ENCODE data around the gene SCAP.

Gene SCAP

GRCh38 chr3:47398228-47398627, 77.5 kb downstream of the SCAP start:
- no peak overlapping the region for H3K9ac ChIP-seq
- no peak for TF ChIP-seq CTCF (IDR thresholded peaks at IDR 0.05)
- H3K79me2 ChIP-seq, result peaks cover 42% of the 10 kb centered on the region
- no peaks in the 10 kb centered on the region for H3K27me3 ChIP-seq (ENCODE audit: control insufficient read depth, insufficient read depth, low read length)
- peaks cover 30% of the 10 kb centered on the region for H3K4me1 ChIP-seq
- H3K36me3 ChIP-seq (ENCODE audit: control insufficient read depth, insufficient read depth, low read length), result no peaks in the 10 kb centered on the region
- H3K27ac ChIP-seq, result no peak overlapping the region
- no peak overlapping the region for H3K4me3 ChIP-seq (ENCODE audit: low read depth, low read length)
- H3K4me2 ChIP-seq (ENCODE audit: low read length), result no peak overlapping the region
- H2AFZ ChIP-seq, result no peak overlapping the region
- no peaks in the 10 kb centered on the region for H3K9me3 ChIP-seq (ENCODE audit: control insufficient read depth, low read length)

- peak overlapping the region; percentile 77 for H3K27ac ChIP-seq
- no peak overlapping the region for H3K9ac ChIP-seq
- H2AFZ ChIP-seq, result no peak overlapping the region
- H3K27me3 ChIP-seq (ENCODE audit: control insufficient read depth, insufficient read depth, low read length), result no peaks in the 10 kb centered on the region
- H3K36me3 ChIP-seq (ENCODE audit: control insufficient read depth, insufficient read depth, low read length), result no peaks in the 10 kb centered on the region
- H3K4me1 ChIP-seq, result peaks cover 41% of the 10 kb centered on the region
- H3K4me2 ChIP-seq (ENCODE audit: low read length), result peak overlapping the region; percentile 32
- no peak for TF ChIP-seq CTCF (IDR thresholded peaks at IDR 0.05)
- H3K4me3 ChIP-seq (ENCODE audit: low read depth, low read length), result peak overlapping the region; percentile 37
- no peaks in the 10 kb centered on the region for H3K9me3 ChIP-seq (ENCODE audit: control insufficient read depth, low read length)
- peaks cover 55% of the 10 kb centered on the region for H3K79me2 ChIP-seq
These were observed 80.9 kb downstream of the SCAP start for GRCh38 chr3:47394881-47395280.

- Histone ChIP-seq H3K27me3 (ENCODE audit: control insufficient read depth, insufficient read depth, low read length) (no peaks in the 10 kb centered on the region), H3K9me3 (ENCODE audit: control insufficient read depth, low read length) (no peaks in the 10 kb centered on the region), H3K27ac (peak overlapping the region; percentile 77), H2AFZ (no peak overlapping the region), H3K79me2 (peaks cover 55% of the 10 kb centered on the region), H3K36me3 (ENCODE audit: control insufficient read depth, insufficient read depth, low read length) (no peaks in the 10 kb centered on the region), H3K4me3 (ENCODE audit: low read depth, low read length) (peak overlapping the region; percentile 37), H3K4me2 (ENCODE audit: low read length) (peak overlapping the region; percentile 32), H3K4me1 (peaks cover 41% of the 10 kb centered on the region), H3K9ac (no peak overlapping the region)
- no peak for TF ChIP-seq CTCF (IDR thresholded peaks at IDR 0.05)
These were observed 81.4 kb downstream of the SCAP start for GRCh38 chr3:47394140-47394870.

- Histone ChIP-seq H3K27ac (peak overlapping the region; percentile 77), H3K36me3 (ENCODE audit: control insufficient read depth, insufficient read depth, low read length) (no peaks in the 10 kb centered on the region), H3K27me3 (ENCODE audit: control insufficient read depth, insufficient read depth, low read length) (no peaks in the 10 kb centered on the region), H3K9me3 (ENCODE audit: control insufficient read depth, low read length) (no peaks in the 10 kb centered on the region), H3K4me2 (ENCODE audit: low read length) (no peak overlapping the region), H2AFZ (no peak overlapping the region), H3K9ac (no peak overlapping the region), H3K79me2 (peaks cover 65% of the 10 kb centered on the region), H3K4me1 (peaks cover 41% of the 10 kb centered on the region), H3K4me3 (ENCODE audit: low read depth, low read length) (no peak overlapping the region)
- no peak for TF ChIP-seq CTCF (IDR thresholded peaks at IDR 0.05)
These were observed 82.8 kb downstream of the SCAP start for GRCh38 chr3:47392933-47393332.

- Histone ChIP-seq H3K36me3 (ENCODE audit: control insufficient read depth, insufficient read depth, low read length) (no peaks in the 10 kb centered on the region), H3K9me3 (ENCODE audit: control insufficient read depth, low read length) (no peaks in the 10 kb centered on the region), H3K4me3 (ENCODE audit: low read depth, low read length) (no peak overlapping the region), H3K27ac (peak overlapping the region; percentile 78), H3K4me1 (peaks cover 29% of the 10 kb centered on the region), H3K4me2 (ENCODE audit: low read length) (peak overlapping the region; percentile 27), H3K79me2 (peaks cover 50% of the 10 kb centered on the region), H2AFZ (no peak overlapping the region), H3K27me3 (ENCODE audit: control insufficient read depth, insufficient read depth, low read length) (no peaks in the 10 kb centered on the region), H3K9ac (no peak overlapping the region)
- no peak for TF ChIP-seq CTCF (IDR thresholded peaks at IDR 0.05)
These were observed 89.9 kb downstream of the SCAP start for GRCh38 chr3:47385796-47386195.
